Adrenal gland (tissue), 5 donors: Measurements from ENCODE around the gene MT1F.

ENCODE experiments used
- CTCF ChIP-seq, 6 experiments: fragments of 450-650 bp in 4 of 6; fragments of 200-600 bp in 2 of 6; sonication (generic) in 1 of 6; IDR thresholded peaks; 1 replicate in 5 of 6; 2 replicates in 1 of 6; pipeline versions ENCODE4 v1.5.1 to v1.8.0; 2016 to 2021; ENCODE audit warnings: antibody characterized with exemption in 6 of 6, mild to moderate bottlenecking in 2 of 6, moderate library complexity in 1 of 6
- POLR2A ChIP-seq, 2 donors: fragments of 450-650 bp; IDR thresholded peaks; one replicate each; pipeline ENCODE4 v1.6.1; 2017; ENCODE audit warnings: antibody characterized with exemption in 2 of 2, mild to moderate bottlenecking in 2 of 2, moderate library complexity in 1 of 2
- donor health status: DM: no; HTN: no; CAD: no.

DNA sequence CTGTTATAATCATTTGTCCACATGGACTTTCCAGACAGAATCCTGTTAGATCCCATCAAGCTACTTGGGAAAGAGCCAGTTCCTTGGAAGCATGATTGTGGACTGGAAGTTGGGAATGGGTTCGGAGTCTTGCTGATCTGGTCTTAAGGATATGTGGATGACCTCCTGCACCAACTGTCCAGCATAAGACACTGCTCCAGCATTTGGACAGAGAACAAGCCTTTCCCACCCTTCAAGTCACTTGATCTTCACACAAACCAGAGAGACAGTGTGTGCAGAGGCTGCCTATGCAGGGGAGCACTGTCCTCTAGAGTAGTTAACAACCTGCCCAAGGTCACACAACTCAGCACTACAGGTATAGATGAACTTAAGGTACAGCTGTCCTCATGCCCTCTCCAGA is 11.9 kb upstream of the MT1F start:
- TF ChIP-seq POLR2A (IDR thresholded peaks at IDR 0.05) (no peak), CTCF (IDR thresholded peaks at IDR 0.05) (no peak)
